Tibial artery (tissue), 4 donors: ENCODE results near the gene C12orf76.

Source experiments
- DNase-seq, 2 donors: peaks; one replicate each; pipeline ENCODE4 v3.0.0-alpha.2; 2019
- H3K27ac ChIP-seq, 2 donors: fragments of 200-600 bp; sonication (generic) in 1 of 2; 1 replicate in 1 of 2; 2 replicates in 1 of 2; pipeline ENCODE4 v1.5.1; 2018 to 2019; ENCODE audit warnings: mild to moderate bottlenecking in 1 of 2
- H3K27me3 ChIP-seq, 2 donors: fragments of 200-600 bp; sonication (generic) in 1 of 2; one replicate each; pipeline versions ENCODE4 v1.5.1 to v1.6.0; 2016 to 2019
- H3K36me3 ChIP-seq, 3 donors: fragments of 200-600 bp; sonication (generic) in 2 of 3; one replicate each; pipeline ENCODE4 v1.5.1; 2016 to 2019; ENCODE audit warnings: mild to moderate bottlenecking in 2 of 3
- H3K4me1 ChIP-seq, 4 donors: fragments of 200-600 bp; sonication (generic) in 2 of 4; 1 replicate in 3 of 4; 2 replicates in 1 of 4; pipeline ENCODE4 v1.5.1; 2016 to 2019
- H3K4me3 ChIP-seq, 2 donors: fragments of 200-600 bp; sonication (generic) in 1 of 2; 1 replicate in 1 of 2; 2 replicates in 1 of 2; pipeline ENCODE4 v1.5.1; 2018 to 2019; ENCODE audit warnings: mild to moderate bottlenecking in 2 of 2
- H3K9me3 ChIP-seq, 3 donors: fragments of 200-600 bp; sonication (generic) in 1 of 3; one replicate each; pipeline ENCODE4 v1.5.1; 2016 to 2019
- CTCF ChIP-seq, 2 experiments: fragments of 200-600 bp in 1 of 2; fragments of 450-650 bp in 1 of 2; IDR thresholded peaks; one replicate each; pipeline ENCODE4 v1.5.1; 2017 to 2019; ENCODE audit warnings: antibody characterized with exemption in 2 of 2, mild to moderate bottlenecking in 1 of 2, moderate library complexity in 1 of 2
- intact Hi-C: fragments of 100-400 bp; cut with DNase I; formaldehyde crosslinking; loops from one replicate; pipeline ENCODE4 v1.15.0; 2023; ENCODE audit warnings: low total_unique reads

C12orf76 gene

GRCh38 chr12:110029290-110029815 lies 19.0 kb downstream of the C12orf76 start:
- Histone ChIP-seq H3K36me3 (peaks cover 33 to 80% (median 56%) of the 10 kb centered on the region in 3 donors), H3K27me3 (no peaks in the 10 kb centered on the region), H3K4me1 (peaks cover 0 to 9% (median 5%) of the 10 kb centered on the region in 4 donors), H3K4me3 (no peak overlapping the region), H3K9me3 (no peaks in the 10 kb centered on the region), H3K27ac (no peak overlapping the region)
- no peak for DNase-seq
- no peak for TF ChIP-seq CTCF (IDR thresholded peaks at IDR 0.05)
- intact Hi-C loops: no loop called here

- Histone ChIP-seq H3K27me3 (no peaks in the 10 kb centered on the region), H3K4me3 (no peak overlapping the region), H3K27ac (no peak overlapping the region), H3K36me3 (peaks cover 33 to 77% (median 46%) of the 10 kb centered on the region in 3 donors), H3K9me3 (no peaks in the 10 kb centered on the region), H3K4me1 (peaks cover 0 to 19% (median 13%) of the 10 kb centered on the region in 4 donors)
- no peak for DNase-seq
- intact Hi-C loops: no loop called here
- TF ChIP-seq CTCF (IDR thresholded peaks at IDR 0.05): no peak
These were observed 20.0 kb downstream of the C12orf76 start for GRCh38 chr12:110028323-110028722.

GRCh38 chr12:110024051-110024450 lies 24.3 kb downstream of the C12orf76 start:
- Histone ChIP-seq H3K9me3 (no peaks in the 10 kb centered on the region), H3K4me1 (peaks cover 0 to 29% (median 19%) of the 10 kb centered on the region in 4 donors), H3K4me3 (no peak overlapping the region), H3K36me3 (peaks cover 48 to 75% (median 52%) of the 10 kb centered on the region in 3 donors), H3K27me3 (no peaks in the 10 kb centered on the region), H3K27ac (peak overlapping the region; percentile 6 to 8)
- intact Hi-C loops: no loop called here
- TF ChIP-seq CTCF (IDR thresholded peaks at IDR 0.05): no peak
- no peak for DNase-seq

- H3K27ac ChIP-seq: peak overlapping the region in 1 of 2 donors; percentile 8
- no peak for DNase-seq
- intact Hi-C loops: no loop called here
- no peak for TF ChIP-seq CTCF (IDR thresholded peaks at IDR 0.05)
- no peaks in the 10 kb centered on the region for H3K27me3 ChIP-seq
- no peaks in the 10 kb centered on the region for H3K9me3 ChIP-seq
- no peak overlapping the region for H3K4me3 ChIP-seq
- peaks cover 48 to 75% (median 54%) of the 10 kb centered on the region in 3 donors for H3K36me3 ChIP-seq
- peaks cover 0 to 29% (median 19%) of the 10 kb centered on the region in 4 donors for H3K4me1 ChIP-seq
These were observed 25.0 kb downstream of the C12orf76 start for GRCh38 chr12:110023059-110023980.

- no peak for DNase-seq
- Histone ChIP-seq H3K27me3 (no peaks in the 10 kb centered on the region), H3K9me3 (no peaks in the 10 kb centered on the region), H3K4me3 (no peak overlapping the region), H3K4me1 (peaks cover 0 to 29% (median 19%) of the 10 kb centered on the region in 4 donors), H3K27ac (no peak overlapping the region), H3K36me3 (peaks cover 57 to 74% (median 58%) of the 10 kb centered on the region in 3 donors)
- no peak for TF ChIP-seq CTCF (IDR thresholded peaks at IDR 0.05)
- intact Hi-C loops: no loop called here
These were observed 27.4 kb downstream of the C12orf76 start for GRCh38 chr12:110020956-110021355.
